SKM-1 treated with dmso at 0.1 percent for 144 hours (cell line): ENCODE measurements around the gene SNX30.
"Not testable (repeated sequence)": the region's sequence is repeated elsewhere in the genome, so short reads cannot be mapped to it uniquely, and the experiment has no call there.

Experiments
- DNase-seq: peaks from one replicate; lab custom pipeline; 2025; ENCODE audit not compliant: unreplicated experiment; lab: John Stamatoyannopoulos, UW

The SNX30 gene

GRCh38 chr9:112750016-112750763, at the start of gene SNX30:
Gene SNX30, plus strand, starts transcription at chr9:112750760. Its CDS starts 242 bp downstream, at chr9:112751002.
- peak; percentile 31 for DNase-seq

- no peak for DNase-seq
Measured at GRCh38 chr9:112703304-112703703, 47.3 kb upstream of the SNX30 start.

- DNase-seq, result no peak
Measured at GRCh38 chr9:112705768-112706427, 44.7 kb upstream of the SNX30 start.

GRCh38 chr9:112711050-112711689, 39.4 kb upstream of the SNX30 start:
- no peak for DNase-seq

- DNase-seq, result no peak
Measured at GRCh38 chr9:112712678-112713077, 37.9 kb upstream of the SNX30 start.

GRCh38 chr9:112717661-112718331, 32.8 kb upstream of the SNX30 start, which contains the start of gene INIP:
Gene INIP, minus strand, starts transcription at chr9:112718117. Its CDS starts 1,632 bp downstream, at chr9:112716485.
- peak; percentile 61 for DNase-seq

GRCh38 chr9:112719241-112719691, 31.3 kb upstream of the SNX30 start:
- DNase-seq, result no peak

- no peak for DNase-seq
Measured at GRCh38 chr9:112719696-112720095, 30.9 kb upstream of the SNX30 start.

- no peak for DNase-seq
Measured at GRCh38 chr9:112720113-112720780, 30.3 kb upstream of the SNX30 start.

GRCh38 chr9:112722749-112723148, 27.8 kb upstream of the SNX30 start:
- DNase-seq, result not testable (repeated sequence)

- no peak for DNase-seq
Measured at GRCh38 chr9:112725961-112726360, 24.6 kb upstream of the SNX30 start.

GRCh38 chr9:112726428-112726827, 24.1 kb upstream of the SNX30 start:
- DNase-seq, result no peak

- no peak for DNase-seq
Measured at GRCh38 chr9:112728401-112728800, 22.2 kb upstream of the SNX30 start.

- no peak for DNase-seq
Measured at GRCh38 chr9:112731971-112732370, 18.6 kb upstream of the SNX30 start.

GRCh38 chr9:112734892-112735291, 15.7 kb upstream of the SNX30 start:
- DNase-seq, result no peak

- DNase-seq, result no peak
Measured at GRCh38 chr9:112743216-112743836, 7.2 kb upstream of the SNX30 start.

- DNase-seq, result no peak
Measured at GRCh38 chr9:112744177-112744576, 6.4 kb upstream of the SNX30 start.

GRCh38 chr9:112747094-112747493, 3.5 kb upstream of the SNX30 start:
- DNase-seq, result no peak

- DNase-seq, result no peak
Measured at GRCh38 chr9:112750764-112751055, 150 bp downstream of the SNX30 start.

- peak; percentile 2 for DNase-seq
Measured at GRCh38 chr9:112751056-112751795, 666 bp downstream of the SNX30 start.
